Uterus (tissue), 4 donors: ENCODE measurements around the gene EFCAB7. TPM values are rescaled to one million over a fixed set of nuclear protein-coding genes. Genes with fewer than 3 reads are reported as not detected.

Experiments
- DNase-seq, 2 donors: peaks; one replicate each; pipeline ENCODE4 v3.0.0-alpha.2; 2019 to 2020
- H3K27ac ChIP-seq, 2 donors: fragments of 200-600 bp; sonication (generic); 1 replicate in 1 of 2; 2 replicates in 1 of 2; pipeline ENCODE4 v1.5.1; 2016 to 2018
- H3K27me3 ChIP-seq, 2 donors: fragments of 200-600 bp; sonication (generic); one replicate each; pipeline ENCODE4 v1.5.1; 2018 to 2019; ENCODE audit warnings: control low read depth in 1 of 2
- H3K36me3 ChIP-seq, 2 donors: fragments of 200-600 bp; sonication (generic); one replicate each; pipeline ENCODE4 v1.5.1; 2019; ENCODE audit warnings: control low read depth in 1 of 2
- H3K4me1 ChIP-seq, 2 donors: fragments of 200-600 bp; sonication (generic); one replicate each; pipeline ENCODE4 v1.5.1; 2018 to 2019; ENCODE audit warnings: control low read depth in 1 of 2
- H3K4me3 ChIP-seq, 2 donors: fragments of 200-600 bp; sonication (generic); 1 replicate in 1 of 2; 2 replicates in 1 of 2; pipeline ENCODE4 v1.5.1; 2018 to 2019; ENCODE audit warnings: mild to moderate bottlenecking in 1 of 2
- H3K9me3 ChIP-seq, 2 donors: fragments of 200-600 bp; sonication (generic); one replicate each; pipeline ENCODE4 v1.5.1; 2019; ENCODE audit warnings: control low read depth in 1 of 2
- CTCF ChIP-seq, 4 experiments: fragments of 200-600 bp in 2 of 4; fragments of 450-650 bp in 2 of 4; sonication (generic) in 2 of 4; IDR thresholded peaks; one replicate each; pipeline ENCODE4 v1.5.1; 2016 to 2019; ENCODE audit warnings: antibody characterized with exemption in 4 of 4, mild to moderate bottlenecking in 2 of 4, moderate library complexity in 1 of 4
- POLR2A ChIP-seq, 2 donors: fragments of 450-650 bp; IDR thresholded peaks; one replicate each; pipeline ENCODE4 v1.6.1; 2016; ENCODE audit warnings: antibody characterized with exemption in 2 of 2, mild to moderate bottlenecking in 1 of 2, moderate library complexity in 1 of 2
- intact Hi-C: fragments of 100-400 bp; cut with DNase I; formaldehyde crosslinking; loops from one replicate; pipeline ENCODE4 v1.15.1; 2023; ENCODE audit warnings: low total_unique reads
- total RNA-seq, 4 donors: library from RNA; depleted of rRNA in 3 of 4; stranded (reverse); fragments of >200 nt in 3 of 4; gene quantifications; one replicate each; pipeline versions ENCODE4 v1.1.0 to v1.2.4, GENCODE V29; 2014 to 2023
- donor health status: DM: yes; HTN: yes; CAD: no.

Gene EFCAB7
- total RNA-seq, 4 donors from 2014 or later, result 2.8 to 29.9 (median 10.0) TPM

DNA sequence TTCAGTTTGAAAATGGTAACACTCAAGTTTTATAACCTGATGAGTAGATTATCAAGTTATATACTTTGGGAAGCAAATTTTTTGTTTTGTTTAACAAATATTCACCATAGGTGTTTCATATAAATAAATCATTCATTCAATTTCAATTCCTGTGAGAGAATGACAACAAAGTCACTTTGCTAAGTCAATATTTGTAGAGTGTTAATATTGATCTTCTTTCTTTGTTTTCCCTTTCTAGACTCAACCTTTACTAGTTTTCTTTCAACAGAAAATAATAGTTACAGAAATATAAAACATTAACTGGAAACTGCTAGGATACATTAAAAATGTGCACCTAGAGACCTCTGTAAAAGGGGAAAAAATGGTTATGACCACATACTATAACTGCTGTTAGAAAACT is 11.1 kb downstream of the EFCAB7 start:
- no peaks in the 10 kb centered on the region for H3K4me1 ChIP-seq
- no peak for DNase-seq
- peaks cover 0 to 2% of the 10 kb centered on the region in 2 donors for H3K36me3 ChIP-seq
- TF ChIP-seq CTCF (IDR thresholded peaks at IDR 0.05) (no peak), POLR2A (IDR thresholded peaks at IDR 0.05) (no peak)
- no peak overlapping the region for H3K4me3 ChIP-seq
- no peaks in the 10 kb centered on the region for H3K9me3 ChIP-seq
- no peaks in the 10 kb centered on the region for H3K27me3 ChIP-seq
- no peak overlapping the region for H3K27ac ChIP-seq
- intact Hi-C loops, result no loop called here

GRCh38 chr1:63537006-63537405 is 13.7 kb downstream of the EFCAB7 start:
- no peaks in the 10 kb centered on the region for H3K27me3 ChIP-seq
- H3K4me3 ChIP-seq, result no peak overlapping the region
- no peaks in the 10 kb centered on the region for H3K4me1 ChIP-seq
- no peak for DNase-seq
- H3K9me3 ChIP-seq, result no peaks in the 10 kb centered on the region
- peaks cover 0 to 2% of the 10 kb centered on the region in 2 donors for H3K36me3 ChIP-seq
- no peak for TF ChIP-seq CTCF (IDR thresholded peaks at IDR 0.05)
- no peak for TF ChIP-seq POLR2A (IDR thresholded peaks at IDR 0.05)
- intact Hi-C loops, result no loop called here
- no peak overlapping the region for H3K27ac ChIP-seq

DNA sequence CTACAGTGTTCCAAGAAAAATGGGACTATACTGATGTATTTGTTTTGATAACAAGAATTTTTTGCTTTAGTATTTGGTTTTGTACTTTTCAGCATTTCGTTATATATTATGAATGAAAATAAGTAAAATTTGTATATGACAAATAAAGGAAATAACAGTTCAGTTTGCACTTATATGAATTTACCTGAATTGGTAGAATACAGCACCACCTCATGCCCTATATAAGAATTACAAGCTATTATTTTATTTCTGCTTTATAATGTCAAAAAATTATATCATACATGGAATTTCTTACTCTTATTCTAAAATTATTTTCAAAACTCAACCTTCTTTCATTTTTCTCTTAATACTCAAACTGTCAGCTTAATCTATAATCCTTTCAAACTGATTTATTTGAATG is 14.6 kb downstream of the EFCAB7 start:
- Histone ChIP-seq H3K9me3 (no peaks in the 10 kb centered on the region), H3K27me3 (no peaks in the 10 kb centered on the region), H3K36me3 (peaks cover 0 to 2% of the 10 kb centered on the region in 2 donors), H3K4me1 (no peaks in the 10 kb centered on the region), H3K4me3 (no peak overlapping the region), H3K27ac (no peak overlapping the region)
- DNase-seq, result no peak
- intact Hi-C loops, result no loop called here
- no peak for TF ChIP-seq POLR2A (IDR thresholded peaks at IDR 0.05)
- peak in 2 of 4 experiments; percentile 7 to 19 for TF ChIP-seq CTCF (IDR thresholded peaks at IDR 0.05)

DNA sequence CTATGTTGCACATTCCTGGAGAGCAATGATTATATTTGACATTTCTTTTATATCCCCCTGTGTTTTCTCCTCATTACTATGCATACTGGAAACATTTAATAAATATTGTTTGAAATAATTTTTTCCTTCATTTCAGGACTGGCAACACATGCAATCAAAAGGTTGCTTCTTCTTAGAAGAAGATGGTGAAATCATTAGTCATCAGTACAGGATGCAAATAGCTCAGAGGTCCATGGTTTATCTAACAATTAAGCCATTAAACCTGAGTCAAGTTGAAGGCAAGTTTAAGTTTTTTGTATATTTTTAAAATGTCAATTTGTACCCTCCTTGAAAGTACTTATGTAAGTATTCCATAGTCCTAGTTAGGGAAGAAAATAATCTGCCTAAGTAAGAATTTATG is 22.5 kb downstream of the EFCAB7 start:
- no peak for DNase-seq
- no peak for TF ChIP-seq POLR2A (IDR thresholded peaks at IDR 0.05)
- no peak overlapping the region for H3K4me3 ChIP-seq
- H3K4me1 ChIP-seq, result no peaks in the 10 kb centered on the region
- intact Hi-C loops, result no loop called here
- H3K27ac ChIP-seq, result no peak overlapping the region
- no peaks in the 10 kb centered on the region for H3K27me3 ChIP-seq
- no peaks in the 10 kb centered on the region for H3K9me3 ChIP-seq
- H3K36me3 ChIP-seq, result no peaks in the 10 kb centered on the region

GRCh38 chr1:63547621-63548294 is 24.4 kb downstream of the EFCAB7 start:
- no peaks in the 10 kb centered on the region for H3K27me3 ChIP-seq
- no peak overlapping the region for H3K4me3 ChIP-seq
- H3K27ac ChIP-seq, result no peak overlapping the region
- no peaks in the 10 kb centered on the region for H3K36me3 ChIP-seq
- DNase-seq, result no peak
- intact Hi-C loops, result no loop called here
- H3K4me1 ChIP-seq, result no peaks in the 10 kb centered on the region
- no peaks in the 10 kb centered on the region for H3K9me3 ChIP-seq
- TF ChIP-seq POLR2A (IDR thresholded peaks at IDR 0.05) (no peak), CTCF (IDR thresholded peaks at IDR 0.05) (no peak)

DNA sequence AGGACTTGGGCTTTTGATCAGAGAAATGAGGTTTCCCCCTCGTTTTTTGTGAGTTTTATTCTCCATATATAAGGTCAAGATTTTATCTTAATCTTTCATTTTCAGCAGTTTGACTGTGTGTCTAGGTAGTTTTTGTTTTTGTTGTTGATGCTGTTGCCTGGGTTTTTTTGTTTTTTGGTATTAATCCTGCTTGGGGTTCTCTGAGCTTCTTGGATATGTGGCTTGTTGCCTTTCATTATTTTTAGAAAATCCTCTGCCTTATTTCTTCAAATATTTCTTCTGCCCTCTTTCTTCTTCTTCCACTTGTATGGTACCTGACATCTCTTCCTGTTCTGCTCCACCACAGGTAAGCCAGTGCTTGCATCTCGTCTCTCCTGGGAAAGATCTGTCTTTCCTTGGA is 25.0 kb downstream of the EFCAB7 start:
- intact Hi-C loops, result no loop called here
- Histone ChIP-seq H3K4me3 (no peak overlapping the region), H3K27ac (no peak overlapping the region), H3K36me3 (no peaks in the 10 kb centered on the region), H3K4me1 (no peaks in the 10 kb centered on the region), H3K9me3 (no peaks in the 10 kb centered on the region), H3K27me3 (no peaks in the 10 kb centered on the region)
- TF ChIP-seq POLR2A (IDR thresholded peaks at IDR 0.05), result no peak
- no peak for TF ChIP-seq CTCF (IDR thresholded peaks at IDR 0.05)
- no peak for DNase-seq
